Measurements from ENCODE around the gene SSTR3. TPM values are rescaled to one million over a fixed set of nuclear protein-coding genes. Genes with fewer than 3 reads are reported as not detected.

Gene SSTR3
- total RNA-seq, 1 donor from 2014 or later = not detected

DNA sequence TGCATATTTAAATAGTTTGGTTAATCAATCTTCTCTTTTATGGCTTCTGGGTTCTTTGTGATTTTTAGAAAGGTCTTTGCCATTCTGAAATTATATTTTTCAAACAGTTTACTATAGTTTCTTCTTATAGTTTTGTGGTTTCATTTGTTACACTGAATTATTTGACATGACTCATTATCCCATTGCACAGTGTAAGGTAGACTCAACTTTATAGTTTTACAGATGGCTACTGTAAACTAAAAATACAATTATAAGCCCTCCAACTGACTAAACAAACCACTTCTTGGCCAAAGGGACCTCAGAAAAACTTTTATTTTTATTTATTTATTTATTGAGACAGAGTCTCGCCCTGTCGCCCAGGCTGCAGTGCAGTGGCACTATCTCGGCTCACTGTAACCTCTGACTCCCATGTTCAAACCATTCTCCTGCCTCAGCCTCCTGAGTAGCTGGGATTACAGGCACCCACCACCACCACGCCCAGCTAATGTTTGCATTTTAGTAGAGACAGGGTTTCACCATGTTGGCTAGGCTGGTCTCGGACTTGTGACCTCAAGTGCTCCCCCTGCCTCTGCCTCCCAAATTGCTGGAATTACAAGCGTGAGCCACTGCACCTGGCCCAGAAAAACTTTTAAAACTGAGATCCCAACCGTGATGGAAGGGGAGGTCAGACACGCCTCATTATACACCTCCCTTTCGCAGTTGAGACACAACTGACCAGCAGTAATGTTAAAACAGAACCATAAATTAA lies 45.9 kb upstream of the SSTR3 start:
- Histone ChIP-seq H3K9me3 (no peaks in the 10 kb centered on the region), H3K27me3 (no peaks in the 10 kb centered on the region), H3K27ac (no peak overlapping the region), H3K36me3 (no peaks in the 10 kb centered on the region), H3K4me1 (no peaks in the 10 kb centered on the region), H3K4me3 (no peak overlapping the region)
- intact Hi-C loops (cut with DNase I) = no loop called here
- TF ChIP-seq POLR2A (IDR thresholded peaks at IDR 0.05) (no peak), POLR2AphosphoS5 (IDR thresholded peaks at IDR 0.05; ENCODE audit: insufficient read depth in 1 of 2, low read depth in 1 of 2) (no peak)
- TF ChIP-seq, protein P1, sequence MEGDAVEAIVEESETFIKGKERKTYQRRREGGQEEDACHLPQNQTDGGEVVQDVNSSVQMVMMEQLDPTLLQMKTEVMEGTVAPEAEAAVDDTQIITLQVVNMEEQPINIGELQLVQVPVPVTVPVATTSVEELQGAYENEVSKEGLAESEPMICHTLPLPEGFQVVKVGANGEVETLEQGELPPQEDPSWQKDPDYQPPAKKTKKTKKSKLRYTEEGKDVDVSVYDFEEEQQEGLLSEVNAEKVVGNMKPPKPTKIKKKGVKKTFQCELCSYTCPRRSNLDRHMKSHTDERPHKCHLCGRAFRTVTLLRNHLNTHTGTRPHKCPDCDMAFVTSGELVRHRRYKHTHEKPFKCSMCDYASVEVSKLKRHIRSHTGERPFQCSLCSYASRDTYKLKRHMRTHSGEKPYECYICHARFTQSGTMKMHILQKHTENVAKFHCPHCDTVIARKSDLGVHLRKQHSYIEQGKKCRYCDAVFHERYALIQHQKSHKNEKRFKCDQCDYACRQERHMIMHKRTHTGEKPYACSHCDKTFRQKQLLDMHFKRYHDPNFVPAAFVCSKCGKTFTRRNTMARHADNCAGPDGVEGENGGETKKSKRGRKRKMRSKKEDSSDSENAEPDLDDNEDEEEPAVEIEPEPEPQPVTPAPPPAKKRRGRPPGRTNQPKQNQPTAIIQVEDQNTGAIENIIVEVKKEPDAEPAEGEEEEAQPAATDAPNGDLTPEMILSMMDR (IDR thresholded peaks at IDR 0.05) = no peak
- no peak for DNase-seq (ENCODE audit: extremely low spot score in 2 of 2)

DNA sequence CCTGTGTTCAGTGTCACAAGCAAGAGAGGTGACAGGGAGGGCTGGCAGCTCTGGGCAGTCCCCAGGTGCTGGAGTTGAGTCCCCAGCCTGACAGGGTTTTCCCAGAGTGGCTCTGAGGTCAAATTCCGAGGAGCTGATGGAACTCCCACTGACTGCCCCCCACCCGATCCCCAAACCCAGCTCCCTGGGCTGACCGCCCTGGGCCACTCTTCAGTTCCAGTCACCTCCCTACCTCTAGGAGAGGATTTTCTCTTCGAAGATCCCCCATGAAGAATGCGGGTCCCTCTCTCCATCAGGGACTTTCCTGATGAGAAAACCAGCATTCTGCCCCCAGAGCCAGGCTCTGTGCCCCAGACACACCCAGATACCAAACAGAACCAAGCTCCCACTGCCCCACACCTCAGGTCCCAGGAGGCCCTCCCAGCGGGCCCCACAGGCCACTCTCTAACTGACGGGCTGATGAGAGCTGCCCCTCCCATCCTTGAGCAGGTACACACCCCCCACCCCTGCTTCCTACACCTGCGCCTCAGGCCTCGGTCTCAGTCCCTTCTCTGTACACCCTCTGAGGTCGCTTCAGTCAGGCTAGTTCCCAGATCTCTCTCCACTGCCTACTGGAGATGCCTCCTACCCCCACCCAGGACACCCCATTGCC lies 43.9 kb upstream of the SSTR3 start:
- TF ChIP-seq, protein P1 (IDR thresholded peaks at IDR 0.05) = no peak
- TF ChIP-seq POLR2AphosphoS5 (IDR thresholded peaks at IDR 0.05; ENCODE audit: insufficient read depth in 1 of 2, low read depth in 1 of 2) = no peak
- no peak for TF ChIP-seq POLR2A (IDR thresholded peaks at IDR 0.05)
- intact Hi-C loops (cut with DNase I) = no loop called here
- H3K4me3 ChIP-seq = no peak overlapping the region
- H3K4me1 ChIP-seq = no peaks in the 10 kb centered on the region
- H3K27ac ChIP-seq = no peak overlapping the region
- no peaks in the 10 kb centered on the region for H3K36me3 ChIP-seq
- H3K9me3 ChIP-seq = no peaks in the 10 kb centered on the region
- no peaks in the 10 kb centered on the region for H3K27me3 ChIP-seq
- DNase-seq (ENCODE audit: extremely low spot score in 2 of 2) = no peak

DNA sequence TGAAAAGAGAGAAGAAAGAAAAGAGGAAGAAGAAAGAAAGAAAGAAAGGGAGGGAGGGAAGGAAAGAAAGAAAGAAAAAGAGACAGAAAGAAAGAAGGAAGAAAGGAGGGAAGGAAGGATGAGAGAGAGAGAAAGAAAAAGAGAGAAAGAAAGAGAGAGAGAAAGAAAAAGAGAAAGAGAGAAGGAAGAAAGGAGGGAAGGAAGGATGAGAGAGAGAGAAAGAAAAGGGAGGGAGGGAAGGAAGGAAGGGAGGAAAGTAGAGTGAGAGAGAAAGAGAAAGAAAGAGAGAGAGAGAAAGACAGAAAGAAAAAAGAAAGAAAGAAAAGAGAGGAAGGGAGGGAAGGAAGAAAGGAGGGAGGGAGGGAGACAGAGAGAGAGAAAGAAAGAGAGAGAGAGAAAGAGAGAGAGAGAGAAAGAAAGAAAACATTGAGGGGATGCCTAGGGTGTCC lies 43.3 kb upstream of the SSTR3 start:
- H3K9me3 ChIP-seq = no peaks in the 10 kb centered on the region
- no peaks in the 10 kb centered on the region for H3K27me3 ChIP-seq
- H3K36me3 ChIP-seq = no peaks in the 10 kb centered on the region
- H3K4me1 ChIP-seq = no peaks in the 10 kb centered on the region
- TF ChIP-seq POLR2A (IDR thresholded peaks at IDR 0.05) = no peak
- TF ChIP-seq, protein P1 (IDR thresholded peaks at IDR 0.05) = no peak
- no peak for TF ChIP-seq POLR2AphosphoS5 (IDR thresholded peaks at IDR 0.05; ENCODE audit: insufficient read depth in 1 of 2, low read depth in 1 of 2)
- H3K27ac ChIP-seq = no peak overlapping the region
- DNase-seq (ENCODE audit: extremely low spot score in 2 of 2) = no peak
- intact Hi-C loops (cut with DNase I) = no loop called here
- no peak overlapping the region for H3K4me3 ChIP-seq

DNA sequence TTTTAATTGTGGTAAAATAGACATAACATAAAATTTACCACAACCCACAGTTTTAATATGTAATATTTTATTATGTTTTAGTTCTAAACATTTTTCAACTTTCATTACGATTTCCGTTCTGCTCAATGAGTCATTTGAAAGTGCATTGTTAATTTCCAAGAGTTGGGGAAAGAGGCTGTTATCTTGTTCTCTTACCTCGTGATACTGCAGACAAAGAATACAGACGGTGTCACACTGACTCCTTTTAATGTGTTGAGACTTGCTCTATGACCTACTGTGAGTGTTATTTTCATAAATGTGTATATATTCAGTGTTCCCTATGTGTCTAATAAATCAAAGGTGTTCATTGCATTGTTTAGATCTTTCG lies 42.6 kb upstream of the SSTR3 start:
- TF ChIP-seq POLR2AphosphoS5 (IDR thresholded peaks at IDR 0.05; ENCODE audit: insufficient read depth in 1 of 2, low read depth in 1 of 2) = no peak
- TF ChIP-seq, protein P1 (IDR thresholded peaks at IDR 0.05) = no peak
- TF ChIP-seq POLR2A (IDR thresholded peaks at IDR 0.05) = no peak
- no peaks in the 10 kb centered on the region for H3K9me3 ChIP-seq
- no peak overlapping the region for H3K4me3 ChIP-seq
- DNase-seq (ENCODE audit: extremely low spot score in 2 of 2) = no peak
- no peaks in the 10 kb centered on the region for H3K4me1 ChIP-seq
- H3K27me3 ChIP-seq = no peaks in the 10 kb centered on the region
- H3K27ac ChIP-seq = no peak overlapping the region
- intact Hi-C loops (cut with DNase I) = no loop called here
- H3K36me3 ChIP-seq = no peaks in the 10 kb centered on the region
